ENCODE data around the gene INSR. TPM values are rescaled to one million over a fixed set of nuclear protein-coding genes. Genes with fewer than 3 reads are reported as not detected.
"Not testable (repeated sequence)": the region's sequence is repeated elsewhere in the genome, so short reads cannot be mapped to it uniquely, and the experiment has no call there.

INSR gene
- total and polyA plus RNA-seq, 3 experiments from 2014 or later, result 1.2 TPM; not detected in 1

DNA sequence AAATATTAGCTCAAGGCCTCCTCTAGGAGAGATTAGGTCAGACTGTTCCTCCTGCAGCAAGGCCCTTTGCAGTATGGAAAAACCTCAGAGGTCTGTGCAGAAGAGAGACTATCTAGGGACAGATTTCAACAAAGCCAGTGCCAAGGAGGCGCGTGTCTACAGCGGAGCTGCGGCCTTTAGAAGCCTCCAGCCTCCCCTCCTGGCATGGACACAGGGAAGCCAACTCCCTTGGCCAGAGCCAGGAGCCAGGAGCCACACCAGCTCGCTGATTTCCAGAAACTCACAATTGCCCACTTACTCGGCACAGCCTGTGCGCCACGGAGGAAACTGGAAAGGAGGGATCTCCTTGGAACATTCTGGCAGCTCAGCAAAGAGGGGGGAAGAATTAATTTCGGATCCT is 63.4 kb downstream of the INSR start:
- Mint-ChIP-seq H3K4me1 (no peaks in the 10 kb centered on the region), H3K4me3 (no peak overlapping the region), H3K27me3 (peaks cover 4 to 6% of the 10 kb centered on the region in 2 donors), H3K27ac (peak overlapping the region in 1 of 8 donors; percentile 6), H3K9me3 (no peaks in the 10 kb centered on the region), H3K36me3 (no peaks in the 10 kb centered on the region)
- no peaks in the 10 kb centered on the region for H3K36me3 ChIP-seq (ENCODE audit: insufficient read depth, low read length)
- no peak overlapping the region for H3K27ac ChIP-seq (ENCODE audit: low read depth, low read length)
- POLR2A ChIA-PET, result no interaction called here
- no peaks in the 10 kb centered on the region for H3K4me1 ChIP-seq (ENCODE audit: insufficient read depth, low read length)
- DNase-seq, result no peak
- H3K9me3 ChIP-seq (ENCODE audit: low read length), result no peaks in the 10 kb centered on the region
- CTCF ChIA-PET, result no interaction called here
- H3K4me3 ChIP-seq (ENCODE audit: low read length), result no peak overlapping the region
- H3K27me3 ChIP-seq (ENCODE audit: insufficient read depth, low read length, poor library complexity, severe bottlenecking), result no peaks in the 10 kb centered on the region

DNA sequence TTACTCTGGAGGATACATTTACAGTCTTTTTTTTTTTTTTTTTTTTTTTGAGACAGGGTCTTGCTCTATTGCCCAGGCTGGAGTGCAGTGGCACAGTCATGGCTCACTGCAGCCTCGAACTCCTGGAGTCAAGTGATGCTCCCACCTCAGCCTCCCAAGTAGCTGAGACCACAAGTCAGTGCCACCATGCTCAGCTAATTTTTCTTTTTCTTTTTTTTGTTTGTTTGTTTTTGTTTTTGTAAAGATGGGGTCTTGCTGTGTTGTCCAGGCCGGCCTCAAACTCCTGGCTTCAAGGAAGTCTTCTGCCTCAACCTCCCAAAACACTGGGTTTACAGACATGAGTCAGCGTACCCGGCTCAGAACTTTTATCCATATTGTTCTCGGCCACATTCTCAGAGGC is 64.5 kb downstream of the INSR start:
- ChIA-PET CTCF (no interaction called here), POLR2A (no interaction called here)
- no peak overlapping the region for H3K4me3 ChIP-seq (ENCODE audit: low read length)
- H3K4me1 Mint-ChIP-seq, result peaks cover 0 to 6% (median 0%) of the 10 kb centered on the region in 3 donors
- H3K9me3 ChIP-seq (ENCODE audit: low read length), result no peaks in the 10 kb centered on the region
- no peaks in the 10 kb centered on the region for H3K27me3 ChIP-seq (ENCODE audit: insufficient read depth, low read length, poor library complexity, severe bottlenecking)
- no peak overlapping the region for H3K27ac Mint-ChIP-seq
- no peaks in the 10 kb centered on the region for H3K36me3 Mint-ChIP-seq
- H3K9me3 Mint-ChIP-seq, result no peaks in the 10 kb centered on the region
- H3K27ac ChIP-seq (ENCODE audit: low read depth, low read length), result no peak overlapping the region
- no peaks in the 10 kb centered on the region for H3K36me3 ChIP-seq (ENCODE audit: insufficient read depth, low read length)
- H3K27me3 Mint-ChIP-seq, result peaks cover 7 to 13% of the 10 kb centered on the region in 2 donors
- DNase-seq, result no peak
- H3K4me3 Mint-ChIP-seq, result no peak overlapping the region
- no peaks in the 10 kb centered on the region for H3K4me1 ChIP-seq (ENCODE audit: insufficient read depth, low read length)

DNA sequence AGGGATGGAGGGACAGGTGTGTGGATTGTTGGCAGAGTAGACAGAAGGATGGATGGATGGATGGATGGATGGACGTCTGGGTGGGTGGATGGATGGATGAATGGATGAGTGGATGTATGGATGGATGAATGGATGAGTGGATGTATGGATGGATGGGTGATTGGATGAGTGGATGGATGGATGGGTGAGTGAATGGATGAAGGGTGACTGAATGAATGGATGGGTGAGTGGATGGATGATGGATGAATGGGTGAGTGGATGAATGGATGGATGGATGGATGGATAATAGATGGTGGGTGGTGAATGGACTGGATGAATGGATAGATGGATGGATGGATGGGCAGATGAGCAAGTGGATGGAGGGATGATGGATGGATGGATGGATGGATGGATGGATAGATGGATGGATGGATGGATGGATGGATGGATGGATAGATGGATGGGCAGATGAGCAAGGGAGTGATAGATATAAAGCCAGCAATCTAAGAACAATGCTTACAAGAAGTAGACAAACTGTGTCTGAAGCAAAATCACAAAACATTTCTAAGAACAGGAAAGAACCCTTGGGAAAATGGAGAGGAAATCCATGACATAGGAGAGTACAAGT is 65.2 kb downstream of the INSR start:
- H3K27ac Mint-ChIP-seq, result no peak overlapping the region
- H3K36me3 Mint-ChIP-seq, result no peaks in the 10 kb centered on the region
- H3K4me3 Mint-ChIP-seq, result no peak overlapping the region

DNA sequence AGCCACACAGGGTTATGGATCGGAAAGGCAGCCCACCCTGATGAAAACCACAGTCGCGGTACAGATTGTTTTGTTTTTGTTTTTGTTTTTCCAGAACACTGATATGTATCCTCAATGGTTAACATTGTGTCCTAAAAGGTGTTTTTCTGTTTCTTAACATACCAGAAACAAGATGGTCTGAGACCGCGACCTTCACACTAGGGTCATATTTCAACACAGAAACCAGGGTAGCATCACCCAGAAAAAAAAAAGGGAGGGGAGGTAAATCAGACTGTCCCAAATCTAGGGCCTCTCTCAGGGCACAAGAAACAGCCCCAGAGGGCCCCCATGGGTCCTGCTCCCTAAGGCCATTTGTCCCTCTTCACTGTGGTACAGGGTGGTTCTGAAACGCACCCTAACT is 66.5 kb downstream of the INSR start:
- peaks cover 22 to 28% of the 10 kb centered on the region in 2 donors for H3K27me3 Mint-ChIP-seq
- no peak for DNase-seq
- no peak overlapping the region for H3K4me3 Mint-ChIP-seq
- H3K27ac ChIP-seq (ENCODE audit: low read depth, low read length), result no peak overlapping the region
- ChIA-PET CTCF (no interaction called here), POLR2A (no interaction called here)
- peaks cover 3% of the 10 kb centered on the region for H3K27me3 ChIP-seq (ENCODE audit: insufficient read depth, low read length, poor library complexity, severe bottlenecking)
- H3K36me3 Mint-ChIP-seq, result no peaks in the 10 kb centered on the region
- no peaks in the 10 kb centered on the region for H3K36me3 ChIP-seq (ENCODE audit: insufficient read depth, low read length)
- no peak overlapping the region for H3K4me3 ChIP-seq (ENCODE audit: low read length)
- H3K27ac Mint-ChIP-seq, result no peak overlapping the region
- H3K4me1 Mint-ChIP-seq, result peaks cover 0 to 6% (median 0%) of the 10 kb centered on the region in 3 donors
- no peaks in the 10 kb centered on the region for H3K9me3 ChIP-seq (ENCODE audit: low read length)
- H3K4me1 ChIP-seq (ENCODE audit: insufficient read depth, low read length), result no peaks in the 10 kb centered on the region
- no peaks in the 10 kb centered on the region for H3K9me3 Mint-ChIP-seq

More for the DNA sequence above, 65.2 kb downstream of the INSR start:
- DNase-seq, result no peak
- no peaks in the 10 kb centered on the region for H3K36me3 ChIP-seq (ENCODE audit: insufficient read depth, low read length)
- no peaks in the 10 kb centered on the region for H3K27me3 ChIP-seq (ENCODE audit: insufficient read depth, low read length, poor library complexity, severe bottlenecking)
- no peaks in the 10 kb centered on the region for H3K9me3 ChIP-seq (ENCODE audit: low read length)
- H3K27ac ChIP-seq (ENCODE audit: low read depth, low read length), result no peak overlapping the region
- Mint-ChIP-seq H3K27me3 (peaks cover 14 to 19% of the 10 kb centered on the region in 2 donors), H3K4me1 (peaks cover 0 to 6% (median 0%) of the 10 kb centered on the region in 3 donors), H3K9me3 (no peaks in the 10 kb centered on the region)
- ChIA-PET POLR2A (no interaction called here), CTCF (no interaction called here)
- H3K4me1 ChIP-seq (ENCODE audit: insufficient read depth, low read length), result no peaks in the 10 kb centered on the region
- H3K4me3 ChIP-seq (ENCODE audit: low read length), result no peak overlapping the region

DNA sequence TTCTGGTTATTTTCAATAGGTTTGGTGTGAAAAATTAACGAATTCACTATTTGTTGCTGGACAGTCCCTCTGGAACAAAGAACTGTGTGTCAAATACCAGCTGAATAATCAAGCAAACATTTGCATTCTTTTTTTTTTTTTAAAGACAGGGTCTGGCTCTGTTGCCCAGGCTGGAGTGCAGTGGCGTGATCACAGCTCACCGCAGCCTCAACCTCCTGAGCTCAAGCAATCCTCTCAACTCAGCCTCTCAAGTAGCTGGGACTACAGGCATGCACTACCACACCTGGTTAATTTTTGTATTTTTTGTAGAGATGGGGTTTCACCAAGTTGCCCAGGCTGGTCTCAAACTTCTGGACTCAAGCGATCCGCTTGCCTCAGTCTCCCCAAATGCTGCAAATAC is 67.1 kb downstream of the INSR start:
- H3K27ac ChIP-seq (ENCODE audit: low read depth, low read length); H3K36me3 Mint-ChIP-seq; H3K4me3 ChIP-seq (ENCODE audit: low read length); H3K36me3 ChIP-seq (ENCODE audit: insufficient read depth, low read length); CTCF ChIA-PET; DNase-seq; H3K9me3 Mint-ChIP-seq; H3K9me3 ChIP-seq (ENCODE audit: low read length); POLR2A ChIA-PET; H3K4me3 Mint-ChIP-seq; H3K4me1 Mint-ChIP-seq; H3K27me3 ChIP-seq (ENCODE audit: insufficient read depth, low read length, poor library complexity, severe bottlenecking); H3K4me1 ChIP-seq (ENCODE audit: insufficient read depth, low read length): not testable (repeated sequence)
- Mint-ChIP-seq H3K27me3 (peaks cover 22 to 28% of the 10 kb centered on the region in 2 donors), H3K27ac (peak overlapping the region in 1 of 8 donors; percentile 60)

DNA sequence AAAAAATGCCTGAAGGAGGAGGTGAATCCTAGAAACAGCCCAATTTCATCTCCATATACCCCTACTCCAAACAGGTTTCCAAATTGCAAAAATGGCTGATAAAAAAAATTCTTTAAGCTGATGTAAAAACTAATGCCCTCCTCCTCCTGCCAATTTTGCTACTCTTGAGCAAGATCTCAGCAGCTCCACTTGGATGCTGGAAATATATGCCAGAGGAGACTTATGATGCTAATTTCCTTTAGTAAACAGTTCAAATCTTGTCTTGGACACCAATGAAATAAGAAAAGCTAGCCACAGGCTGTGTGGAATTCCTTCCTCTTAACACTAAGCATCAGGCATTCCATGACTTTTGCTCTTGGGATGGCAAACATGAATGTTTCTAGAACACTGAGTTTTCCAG is 67.5 kb downstream of the INSR start:
- Mint-ChIP-seq H3K4me3 (no peak overlapping the region), H3K36me3 (no peaks in the 10 kb centered on the region), H3K9me3 (no peaks in the 10 kb centered on the region), H3K27me3 (peaks cover 22 to 30% of the 10 kb centered on the region in 2 donors), H3K27ac (peak overlapping the region in 1 of 8 donors; percentile 27), H3K4me1 (peaks cover 0 to 6% (median 0%) of the 10 kb centered on the region in 3 donors)
- POLR2A ChIA-PET, result no interaction called here
- H3K27me3 ChIP-seq (ENCODE audit: insufficient read depth, low read length, poor library complexity, severe bottlenecking), result peaks cover 3% of the 10 kb centered on the region
- no peak overlapping the region for H3K4me3 ChIP-seq (ENCODE audit: low read length)
- no peaks in the 10 kb centered on the region for H3K4me1 ChIP-seq (ENCODE audit: insufficient read depth, low read length)
- no peaks in the 10 kb centered on the region for H3K9me3 ChIP-seq (ENCODE audit: low read length)
- H3K36me3 ChIP-seq (ENCODE audit: insufficient read depth, low read length), result no peaks in the 10 kb centered on the region
- H3K27ac ChIP-seq (ENCODE audit: low read depth, low read length), result no peak overlapping the region
- CTCF ChIA-PET, result no interaction called here
- no peak for DNase-seq

DNA sequence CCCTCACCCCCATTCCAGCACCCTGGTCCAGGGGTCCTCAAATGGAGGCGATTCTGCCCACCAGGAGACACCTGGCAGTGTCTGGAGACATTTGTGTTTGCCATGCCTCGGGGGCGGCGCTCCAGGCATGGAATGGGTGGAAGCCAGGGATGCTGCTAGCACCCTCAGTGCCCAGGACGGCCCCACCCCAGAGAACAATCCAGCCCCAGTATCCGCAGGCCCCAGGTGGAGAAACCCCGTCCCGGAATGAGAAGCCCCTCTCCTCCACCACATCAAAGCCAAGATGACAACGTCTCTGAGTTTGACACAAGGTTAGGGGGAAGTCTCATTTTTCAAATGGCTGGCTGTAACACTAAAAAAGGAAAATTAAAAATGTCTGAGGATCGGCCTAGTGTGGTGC is 68.5 kb downstream of the INSR start:
- Histone ChIP-seq H3K4me1 (ENCODE audit: insufficient read depth, low read length) (no peaks in the 10 kb centered on the region), H3K27me3 (ENCODE audit: insufficient read depth, low read length, poor library complexity, severe bottlenecking) (peaks cover 3% of the 10 kb centered on the region), H3K36me3 (ENCODE audit: insufficient read depth, low read length) (no peaks in the 10 kb centered on the region), H3K4me3 (ENCODE audit: low read length) (no peak overlapping the region), H3K27ac (ENCODE audit: low read depth, low read length) (no peak overlapping the region), H3K9me3 (ENCODE audit: low read length) (no peaks in the 10 kb centered on the region)
- Mint-ChIP-seq H3K27me3 (peaks cover 22 to 34% of the 10 kb centered on the region in 2 donors), H3K36me3 (no peaks in the 10 kb centered on the region), H3K4me3 (no peak overlapping the region), H3K27ac (no peak overlapping the region), H3K9me3 (no peaks in the 10 kb centered on the region), H3K4me1 (peaks cover 0 to 6% (median 0%) of the 10 kb centered on the region in 3 donors)
- CTCF ChIA-PET, result interaction anchor here (0.7 kb wide), 1 partner anchor 20 kb away, joined by 3 read pairs; no protein-coding TSS in a partner anchor
- no peak for DNase-seq
- POLR2A ChIA-PET, result no interaction called here

DNA sequence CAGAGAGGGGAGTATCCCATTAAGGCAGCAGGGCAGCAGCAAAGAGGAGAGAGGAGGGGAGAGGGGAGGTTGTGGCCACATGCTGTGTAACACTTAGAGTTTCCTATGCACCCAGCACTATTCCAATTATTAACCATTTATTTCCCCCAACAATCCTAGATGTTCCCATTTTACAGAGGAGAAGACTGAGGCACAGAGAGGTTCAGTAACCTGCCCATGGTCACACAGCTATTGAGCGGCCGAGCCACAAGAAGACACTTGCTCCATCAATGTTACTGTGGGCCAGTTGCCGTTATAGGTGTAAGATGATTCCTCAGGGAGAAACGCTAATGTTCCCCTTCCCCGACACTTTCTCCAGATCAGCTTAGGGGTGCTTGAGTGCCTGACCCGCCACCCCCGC is 69.2 kb downstream of the INSR start:
- peaks cover 22 to 36% of the 10 kb centered on the region in 2 donors for H3K27me3 Mint-ChIP-seq
- POLR2A ChIA-PET, result no interaction called here
- no peak for DNase-seq
- Histone ChIP-seq H3K4me3 (ENCODE audit: low read length) (no peak overlapping the region), H3K9me3 (ENCODE audit: low read length) (no peaks in the 10 kb centered on the region), H3K4me1 (ENCODE audit: insufficient read depth, low read length) (no peaks in the 10 kb centered on the region), H3K27me3 (ENCODE audit: insufficient read depth, low read length, poor library complexity, severe bottlenecking) (peaks cover 3% of the 10 kb centered on the region), H3K36me3 (ENCODE audit: insufficient read depth, low read length) (no peaks in the 10 kb centered on the region), H3K27ac (ENCODE audit: low read depth, low read length) (no peak overlapping the region)
- no peaks in the 10 kb centered on the region for H3K36me3 Mint-ChIP-seq
- H3K4me1 Mint-ChIP-seq, result peaks cover 0 to 6% (median 0%) of the 10 kb centered on the region in 3 donors
- no peak overlapping the region for H3K27ac Mint-ChIP-seq
- no peaks in the 10 kb centered on the region for H3K9me3 Mint-ChIP-seq
- CTCF ChIA-PET, result no interaction called here
- H3K4me3 Mint-ChIP-seq, result no peak overlapping the region

All from CD8-positive, alpha-beta memory T cell (primary cell).